Muscle layer of colon (tissue), 2 donors: ENCODE results near the gene MAP2K5.

ENCODE experiments used
- H3K27ac ChIP-seq: one replicate; pipeline ENCODE4 v1.7.0; 2013; ENCODE audit warnings: low read depth, mild to moderate bottlenecking, low read length, moderate library complexity
- H3K27me3 ChIP-seq, 2 donors: one replicate each; pipeline ENCODE4 v1.7.0; 2013; ENCODE audit warnings: low read length in 2 of 2, mild to moderate bottlenecking in 2 of 2; ENCODE audit not compliant: insufficient read depth in 2 of 2, control insufficient read depth in 1 of 2
- H3K36me3 ChIP-seq: one replicate; pipeline ENCODE4 v1.7.0; 2013; ENCODE audit warnings: mild to moderate bottlenecking, low read length; ENCODE audit not compliant: insufficient read depth
- H3K4me1 ChIP-seq: one replicate; pipeline ENCODE4 v1.7.0; 2013; ENCODE audit warnings: mild to moderate bottlenecking, low read length; ENCODE audit not compliant: insufficient read depth
- H3K4me3 ChIP-seq, 2 donors: one replicate each; pipeline ENCODE4 v1.7.0; 2013; ENCODE audit warnings: low read length in 2 of 2, low read depth in 1 of 2, mild to moderate bottlenecking in 1 of 2, moderate library complexity in 1 of 2
- H3K9ac ChIP-seq: one replicate; pipeline ENCODE4 v1.7.0; 2013; ENCODE audit warnings: low read length
- H3K9me3 ChIP-seq: one replicate; pipeline ENCODE4 v1.7.0; 2013; ENCODE audit warnings: mild to moderate bottlenecking, low read length
- donor health status: abdominal sarcoma.
- donor health status: Adenocarcinoma of cecum.

Gene MAP2K5

DNA sequence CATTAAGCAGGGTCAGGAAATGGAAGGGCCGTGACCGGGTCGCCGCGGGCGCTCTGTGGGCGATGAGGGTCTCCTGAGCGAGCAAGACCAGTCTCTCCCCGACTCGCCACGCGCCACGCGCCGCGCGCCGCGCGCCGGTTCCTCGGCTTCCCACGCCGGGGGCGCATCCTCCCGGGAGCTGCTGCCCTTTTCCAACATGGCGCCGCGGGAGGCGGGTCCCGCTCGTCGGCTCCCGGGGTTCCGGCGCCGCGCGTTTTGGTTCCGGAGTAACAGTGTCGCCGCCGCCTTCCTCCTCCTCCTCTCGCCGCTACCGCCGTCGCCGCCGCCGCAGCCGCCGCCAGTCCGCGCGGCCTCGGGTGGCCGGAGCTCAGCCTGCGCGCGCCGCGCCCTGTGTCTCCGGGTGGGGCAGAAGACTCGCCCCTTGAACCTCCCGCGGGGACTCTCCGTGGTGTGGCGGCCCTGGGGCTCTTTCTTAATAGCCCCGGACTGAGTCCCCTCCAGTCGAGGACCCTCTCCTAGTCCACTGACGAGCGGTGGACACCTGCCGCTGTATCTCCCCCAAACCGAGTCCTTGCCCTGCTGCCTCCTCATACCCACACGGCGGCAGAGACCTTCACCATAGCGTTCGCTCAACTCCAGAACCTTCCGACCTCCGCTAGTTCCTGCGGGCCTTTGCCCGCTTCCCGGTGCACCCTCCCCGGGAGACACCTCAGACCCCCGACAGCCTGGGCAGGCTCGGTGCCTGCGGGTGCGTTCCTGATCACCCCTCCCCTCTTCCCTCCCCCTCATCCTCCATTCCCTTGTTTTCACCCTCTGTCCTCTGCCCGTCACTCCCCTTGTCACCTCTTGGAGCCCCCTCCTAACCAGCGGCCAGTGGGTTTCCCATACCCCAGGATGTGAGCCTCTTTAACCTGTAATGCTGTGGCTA is at the start of gene MAP2K5:
Gene MAP2K5 (plus strand): TSS at position 284 of the 928 bp plus-strand sequence. CDS start 633 bp downstream, at position 917.
- Histone ChIP-seq H3K27me3 (no peaks in the 10 kb centered on the region), H3K9me3 (no peaks in the 10 kb centered on the region), H3K27ac (peak within 1 kb of the TSS; percentile 93), H3K4me1 (peaks cover 17% of the 10 kb centered on the region), H3K36me3 (no peaks in the 10 kb centered on the region), H3K4me3 (peak within 1 kb of the TSS; percentile 88 to 92), H3K9ac (peak within 1 kb of the TSS; percentile 89)

DNA sequence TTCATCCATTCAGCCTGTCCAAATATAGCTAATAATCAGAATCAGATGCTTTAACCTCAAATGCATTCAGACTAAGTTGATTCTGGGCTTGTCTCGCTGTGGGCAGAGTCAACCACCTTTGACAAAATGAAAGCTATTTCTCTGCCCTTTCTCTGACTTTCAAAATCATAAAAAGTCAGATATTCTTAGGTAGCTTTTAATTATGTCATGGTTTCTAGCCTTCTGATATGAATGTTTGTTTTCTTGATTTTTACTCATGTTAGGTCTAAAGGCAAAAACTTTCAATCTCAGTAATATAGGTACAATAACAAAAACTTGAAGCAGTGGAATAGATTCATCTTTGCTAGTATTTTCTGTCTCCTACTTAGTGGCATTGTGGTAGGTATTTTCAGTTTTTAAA is 46.9 kb upstream of the MAP2K5 start:
- Histone ChIP-seq H3K9ac (no peak overlapping the region), H3K4me3 (no peak overlapping the region), H3K27ac (no peak overlapping the region), H3K36me3 (no peaks in the 10 kb centered on the region), H3K27me3 (no peaks in the 10 kb centered on the region), H3K4me1 (no peaks in the 10 kb centered on the region), H3K9me3 (no peaks in the 10 kb centered on the region)

DNA sequence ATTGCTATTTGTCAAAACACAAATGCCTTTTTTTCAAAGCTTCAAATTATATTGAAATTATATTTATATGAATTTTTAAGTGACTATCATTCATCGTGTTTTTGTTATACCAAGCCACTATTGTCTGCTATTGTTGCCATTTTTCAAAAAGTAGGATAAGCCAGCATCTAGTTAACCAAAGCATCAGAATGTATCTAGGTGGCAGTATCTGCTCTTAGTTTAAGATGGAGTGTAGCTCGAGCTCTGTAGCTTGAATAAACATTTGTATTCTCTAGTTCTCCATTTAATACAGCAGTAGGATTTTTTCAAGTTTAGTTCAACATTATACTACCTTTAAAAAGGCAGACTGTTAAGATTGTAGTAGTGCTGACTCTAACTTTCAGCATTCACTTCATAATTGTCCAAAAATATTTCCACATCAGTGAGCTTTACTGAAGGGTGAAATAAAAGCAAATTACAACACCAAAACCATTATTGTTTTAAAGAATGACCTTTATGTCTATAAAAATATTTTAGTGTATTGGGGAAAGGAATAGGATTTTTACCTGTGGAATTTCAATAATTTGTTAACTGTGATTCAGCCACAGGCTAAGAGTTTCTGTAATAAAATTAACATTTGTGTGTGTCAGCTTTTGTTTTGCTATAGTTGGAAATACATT is 41.2 kb upstream of the MAP2K5 start:
- Histone ChIP-seq H3K4me3 (no peak overlapping the region), H3K4me1 (no peaks in the 10 kb centered on the region), H3K27me3 (no peaks in the 10 kb centered on the region), H3K9me3 (no peaks in the 10 kb centered on the region), H3K27ac (no peak overlapping the region), H3K36me3 (no peaks in the 10 kb centered on the region), H3K9ac (no peak overlapping the region)

GRCh38 chr15:67501836-67502461 is 40.6 kb upstream of the MAP2K5 start:
- no peaks in the 10 kb centered on the region for H3K9me3 ChIP-seq
- no peaks in the 10 kb centered on the region for H3K36me3 ChIP-seq
- no peak overlapping the region for H3K27ac ChIP-seq
- H3K4me3 ChIP-seq: no peak overlapping the region
- no peaks in the 10 kb centered on the region for H3K4me1 ChIP-seq
- no peak overlapping the region for H3K9ac ChIP-seq
- H3K27me3 ChIP-seq: no peaks in the 10 kb centered on the region

DNA sequence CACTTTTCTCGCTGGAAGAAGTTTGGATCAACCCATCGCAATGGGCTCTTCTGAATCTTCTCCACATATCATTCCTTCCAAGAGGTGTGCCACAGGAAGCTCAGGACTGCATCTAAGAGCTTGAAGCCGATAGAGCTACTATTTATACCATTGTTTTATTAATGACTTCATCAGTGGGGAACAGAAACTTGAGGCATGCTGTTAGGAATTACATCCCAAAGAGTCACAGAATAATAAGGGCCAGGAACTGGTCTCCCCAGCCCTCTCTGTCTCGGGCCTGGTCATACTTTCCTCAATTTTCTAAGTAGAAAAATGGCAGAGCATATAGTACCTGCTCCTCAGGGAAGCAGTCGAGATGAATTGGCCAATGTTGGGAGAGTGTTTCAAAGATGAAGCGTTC is 38.4 kb upstream of the MAP2K5 start:
- H3K9ac ChIP-seq: no peak overlapping the region
- H3K36me3 ChIP-seq: no peaks in the 10 kb centered on the region
- H3K4me1 ChIP-seq: no peaks in the 10 kb centered on the region
- H3K9me3 ChIP-seq: no peaks in the 10 kb centered on the region
- H3K4me3 ChIP-seq: no peak overlapping the region
- no peak overlapping the region for H3K27ac ChIP-seq
- no peaks in the 10 kb centered on the region for H3K27me3 ChIP-seq

DNA sequence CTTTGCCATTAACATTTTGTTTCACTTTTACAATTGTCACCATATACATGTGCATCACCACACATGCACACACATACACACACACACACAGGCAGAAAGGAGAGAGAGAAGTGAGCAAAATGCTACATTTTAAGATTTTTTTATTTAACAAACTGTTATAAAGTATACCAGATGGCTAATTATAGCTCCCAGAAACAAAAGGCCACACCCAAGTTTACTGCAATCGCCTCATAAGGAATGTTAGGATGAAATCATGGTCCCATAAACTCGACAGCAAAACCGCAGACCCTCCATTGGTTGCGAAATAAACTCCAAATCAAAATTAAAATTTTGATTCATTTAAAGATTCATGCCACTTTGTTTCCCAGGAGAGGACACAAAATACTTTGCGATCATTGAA is 37.7 kb upstream of the MAP2K5 start:
- H3K9ac ChIP-seq: no peak overlapping the region
- no peaks in the 10 kb centered on the region for H3K9me3 ChIP-seq
- no peak overlapping the region for H3K27ac ChIP-seq
- H3K27me3 ChIP-seq: no peaks in the 10 kb centered on the region
- no peaks in the 10 kb centered on the region for H3K36me3 ChIP-seq
- H3K4me1 ChIP-seq: no peaks in the 10 kb centered on the region
- no peak overlapping the region for H3K4me3 ChIP-seq

DNA sequence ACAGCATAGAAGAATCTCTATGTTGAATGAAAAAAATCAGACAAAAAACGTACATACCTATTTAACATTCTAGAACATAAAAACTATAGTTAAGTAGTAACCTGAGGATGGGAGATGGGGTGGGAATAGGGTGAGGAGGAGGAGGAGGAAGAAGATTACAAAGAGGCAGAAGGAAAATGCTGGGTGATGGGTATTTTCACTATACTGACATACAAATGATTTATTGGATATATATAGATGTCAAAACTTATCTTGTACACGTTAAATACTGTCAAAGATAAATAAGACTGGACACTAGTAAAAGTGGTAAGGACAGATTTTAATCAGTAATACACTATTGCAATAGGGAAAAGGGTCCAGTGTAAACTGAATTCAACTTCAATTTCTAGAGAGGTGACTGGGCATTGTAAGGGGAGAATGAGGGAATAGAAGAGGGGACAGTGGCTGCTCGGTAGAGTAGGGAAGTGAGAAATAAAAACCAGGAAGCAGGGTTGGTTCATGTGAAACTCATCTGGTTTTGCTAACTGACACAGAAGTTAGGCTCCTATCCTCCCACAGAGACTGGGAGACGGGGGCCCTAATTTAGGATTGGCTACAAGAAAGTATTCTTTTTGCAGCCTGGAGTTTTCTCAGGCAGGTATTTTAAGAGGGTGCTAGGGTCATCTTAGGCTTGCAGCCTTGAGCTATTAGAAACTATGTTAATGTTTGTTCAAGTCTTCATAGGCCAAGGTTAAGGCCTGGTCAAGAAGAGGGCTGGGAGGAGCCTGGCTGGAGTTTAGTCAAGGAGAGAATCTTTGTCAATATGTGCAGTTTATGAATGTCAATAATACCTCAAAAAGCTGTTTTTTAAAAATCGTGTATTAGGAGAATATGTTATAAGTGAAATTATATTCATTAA is 36.6 kb upstream of the MAP2K5 start:
- H3K4me3 ChIP-seq: no peak overlapping the region
- H3K36me3 ChIP-seq: no peaks in the 10 kb centered on the region
- no peaks in the 10 kb centered on the region for H3K27me3 ChIP-seq
- H3K9ac ChIP-seq: no peak overlapping the region
- H3K4me1 ChIP-seq: no peaks in the 10 kb centered on the region
- H3K27ac ChIP-seq: no peak overlapping the region
- H3K9me3 ChIP-seq: no peaks in the 10 kb centered on the region

GRCh38 chr15:67506775-67507747 is 35.4 kb upstream of the MAP2K5 start:
- Histone ChIP-seq H3K36me3 (no peaks in the 10 kb centered on the region), H3K4me1 (no peaks in the 10 kb centered on the region), H3K9me3 (no peaks in the 10 kb centered on the region), H3K4me3 (no peak overlapping the region), H3K27me3 (no peaks in the 10 kb centered on the region), H3K27ac (no peak overlapping the region), H3K9ac (no peak overlapping the region)

DNA sequence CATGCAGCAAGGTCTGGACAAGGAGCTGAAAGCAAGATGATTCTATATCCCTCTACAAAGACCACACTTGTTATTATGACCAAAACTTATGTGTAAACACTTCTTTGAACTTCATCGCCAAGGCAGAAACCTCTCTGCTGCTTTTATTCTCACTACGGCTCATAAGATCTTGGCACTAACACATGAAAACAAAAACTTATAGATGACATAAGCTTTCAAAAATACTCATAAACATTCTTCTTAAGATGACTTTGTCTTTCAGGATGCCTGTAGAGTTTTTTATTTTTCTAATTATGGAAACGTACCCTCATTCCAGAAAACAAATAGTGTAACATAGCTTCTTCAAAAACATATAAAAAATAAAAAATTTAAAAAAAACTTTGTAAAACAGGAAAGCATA is 34.1 kb upstream of the MAP2K5 start:
- Histone ChIP-seq H3K27ac (no peak overlapping the region), H3K9me3 (no peaks in the 10 kb centered on the region), H3K36me3 (peaks cover 10% of the 10 kb centered on the region), H3K9ac (no peak overlapping the region), H3K4me1 (no peaks in the 10 kb centered on the region), H3K4me3 (no peak overlapping the region), H3K27me3 (no peaks in the 10 kb centered on the region)

DNA sequence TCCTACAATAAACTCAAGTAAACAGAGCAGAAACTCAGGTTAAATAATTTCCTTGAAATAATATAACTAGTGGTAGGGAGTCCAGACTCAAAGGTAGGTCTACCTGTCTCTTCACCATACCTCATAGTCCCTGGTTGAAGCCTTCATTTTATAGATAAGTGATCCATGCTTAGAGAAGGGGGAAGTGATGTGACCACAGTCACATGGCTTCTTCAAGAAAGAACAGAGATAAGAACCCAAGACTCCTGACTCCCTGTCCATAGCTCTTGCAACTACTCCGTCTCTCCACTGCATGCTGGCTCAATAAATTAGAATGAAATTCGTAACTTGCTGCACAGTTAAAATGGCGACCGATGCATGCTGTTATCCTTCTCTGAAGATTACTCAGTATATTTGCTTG is 32.6 kb upstream of the MAP2K5 start:
- no peaks in the 10 kb centered on the region for H3K27me3 ChIP-seq
- H3K4me1 ChIP-seq: no peaks in the 10 kb centered on the region
- no peak overlapping the region for H3K4me3 ChIP-seq
- no peaks in the 10 kb centered on the region for H3K9me3 ChIP-seq
- H3K36me3 ChIP-seq: peaks cover 19% of the 10 kb centered on the region
- H3K9ac ChIP-seq: no peak overlapping the region
- no peak overlapping the region for H3K27ac ChIP-seq
